Measurements from ENCODE around the gene CXXC5. TPM values are rescaled to one million over a fixed set of nuclear protein-coding genes. Genes with fewer than 3 reads are reported as not detected.

The CXXC5 gene
- total and polyA plus RNA-seq, 12 donors = 28.7 to 51.6 (median 36.0) TPM

- intact Hi-C loops (cut with DNase I) = loop anchor here in 6 of 10 donors (1.0 to 10.0 kb wide), 8 partner anchors 38 to 275 kb away; no protein-coding TSS in a partner anchor
- no peaks in the 10 kb centered on the region for H3K27me3 ChIP-seq
- H3K4me3 ChIP-seq = peak overlapping the region in 1 of 10 donors; percentile 5
- no peak for DNase-seq
- H3K4me1 ChIP-seq = peaks cover 17 to 85% (median 54%) of the 10 kb centered on the region in 9 donors
- no peaks in the 10 kb centered on the region for H3K36me3 ChIP-seq
- TF ChIP-seq CTCF (IDR thresholded peaks at IDR 0.05) = peak; percentile 22 to 79 (median 70)
- H3K27ac ChIP-seq = peak overlapping the region in 7 of 10 donors; percentile 5 to 73 (median 43)
- WGBS, 2 donors = 5 to 10% methylated on average over 16 of the region's 16 CpGs
- peak in 7 of 8 donors; percentile 1 to 38 (median 32) for ATAC-seq
- no peaks in the 10 kb centered on the region for H3K9me3 ChIP-seq
These were observed 42.1 kb downstream of the CXXC5 start for GRCh38 chr5:139690064-139690802.

DNA sequence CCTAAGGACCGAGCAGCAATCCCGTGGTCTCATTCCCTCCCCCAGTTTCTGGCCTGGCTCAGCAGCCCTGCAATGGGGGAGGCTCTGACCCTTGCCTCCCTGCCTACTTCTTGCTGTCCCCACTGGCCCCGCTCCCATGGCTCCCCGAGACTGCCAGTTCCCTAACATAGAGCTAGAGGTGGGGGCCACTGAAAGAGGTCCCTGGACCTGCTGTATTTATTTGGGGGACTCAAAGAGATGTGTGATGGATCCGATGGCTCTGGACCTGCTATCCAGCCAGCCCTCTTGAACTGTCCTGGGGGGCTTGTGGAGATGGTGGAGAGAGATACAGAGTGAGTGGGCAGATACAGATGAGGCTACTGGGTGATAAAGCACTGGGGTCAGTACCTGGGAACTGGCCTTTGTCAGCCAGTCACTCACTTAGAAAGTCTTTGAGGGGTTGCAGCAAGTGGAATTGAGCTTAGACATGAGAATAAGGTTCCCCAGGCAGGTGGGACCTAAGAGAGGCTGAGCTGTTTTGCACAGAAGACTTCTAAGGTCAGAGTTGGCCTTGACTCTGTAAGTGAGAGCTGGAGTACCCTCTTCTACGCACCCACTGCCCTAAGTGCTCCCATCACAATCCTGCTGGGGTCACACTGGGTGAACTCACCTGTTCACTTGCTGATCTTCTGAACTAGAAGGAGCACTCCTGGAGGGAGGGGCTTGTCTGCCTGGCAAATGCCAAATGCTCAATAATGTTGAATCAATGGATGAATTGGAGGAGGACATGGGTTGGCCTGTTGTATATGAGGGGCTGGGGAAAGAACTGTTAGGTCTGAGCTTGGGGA lies 42.9 kb downstream of the CXXC5 start:
- no peak for ATAC-seq
- intact Hi-C loops (cut with DNase I) = loop anchor here in 6 of 10 donors (1.0 to 10.0 kb wide), 8 partner anchors 39 to 274 kb away; no protein-coding TSS in a partner anchor
- Histone ChIP-seq H3K27me3 (no peaks in the 10 kb centered on the region), H3K9me3 (no peaks in the 10 kb centered on the region), H3K4me3 (peak overlapping the region in 1 of 10 donors; percentile 5), H3K4me1 (peaks cover 16 to 81% (median 52%) of the 10 kb centered on the region in 9 donors), H3K36me3 (no peaks in the 10 kb centered on the region), H3K27ac (peak overlapping the region in 6 of 10 donors; percentile 26 to 73 (median 50))
- TF ChIP-seq CTCF (IDR thresholded peaks at IDR 0.05) = no peak
- no peak for DNase-seq
- 60 to 67% methylated on average over 6 of the region's 6 CpGs for WGBS, 2 donors

DNA sequence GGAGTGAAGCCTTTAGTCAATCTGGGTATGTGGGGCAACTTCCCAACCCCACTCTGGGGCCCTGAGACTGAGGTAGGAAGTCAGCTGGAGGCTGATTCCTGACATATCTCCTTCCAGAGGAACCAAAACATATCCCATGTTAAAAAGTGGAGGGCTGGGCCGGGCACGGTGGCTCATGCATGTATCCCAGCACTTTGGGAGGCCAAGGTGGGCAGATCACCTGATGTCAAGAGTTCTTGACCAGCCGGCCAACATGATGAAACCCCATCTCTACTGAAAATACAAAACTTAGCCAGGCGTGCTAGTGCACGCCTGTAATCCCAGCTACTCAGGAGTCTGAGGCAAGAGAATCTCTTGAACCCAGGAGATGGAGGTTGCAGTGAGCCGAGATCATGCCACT lies 44.0 kb downstream of the CXXC5 start:
- intact Hi-C loops (cut with DNase I) = loop anchor here in 3 of 10 donors (5.0 to 10.0 kb wide), 5 partner anchors 40 to 273 kb away; no protein-coding TSS in a partner anchor
- 87 to 93% methylated on average over 6 of the region's 6 CpGs for WGBS, 2 donors
- peaks cover 20 to 81% (median 58%) of the 10 kb centered on the region in 9 donors for H3K4me1 ChIP-seq

More for the DNA sequence above, 44.0 kb downstream of the CXXC5 start:
- no peak for DNase-seq
- ATAC-seq = no peak
- no peak for TF ChIP-seq CTCF (IDR thresholded peaks at IDR 0.05)
- Histone ChIP-seq H3K4me3 (no peak overlapping the region), H3K36me3 (no peaks in the 10 kb centered on the region), H3K27ac (peak overlapping the region in 3 of 10 donors; percentile 6 to 56 (median 47)), H3K27me3 (peaks cover 0 to 10% (median 0%) of the 10 kb centered on the region in 7 donors), H3K9me3 (no peaks in the 10 kb centered on the region)

Data from heart right ventricle (tissue), 16 donors.